HepG2 (cell line): ENCODE measurements around the gene KRCC1. TPM values are rescaled to one million over a fixed set of nuclear protein-coding genes. Genes with fewer than 3 reads are reported as not detected.
A peak's percentile ranks its signal among the peaks of the same experiment; 100 is the strongest.

Source experiments
- ATAC-seq: fragments of 200-7000 bp; cut with Tn5 transposase; 3 replicates; pipeline ENCODE4 v1.9.1; 2020; ENCODE audit warnings: mild to moderate bottlenecking, moderate library complexity
- BruUV-seq: library from RNA; stranded (reverse); fragments of 400-500 nt; replicated peaks from 2 replicates; lab custom pipeline; 2021; lab: Mats Ljungman, UMichigan
- CTCF ChIA-PET: fragments of 300-600 bp; formaldehyde crosslinking; extraction: SDS; loops from one replicate; lab custom pipeline; 2021; ENCODE audit warnings: low total read pairs, inconsistent platforms, low intra/inter-chr PET ratio; lab: Yijun Ruan, JAX
- POLR2A ChIA-PET: fragments of 350-600 bp; sonication (Branson Sonifier 250); formaldehyde crosslinking; loops from one replicate; lab custom pipeline; 2020; ENCODE audit warnings: antibody characterized with exemption, inconsistent platforms; lab: Yijun Ruan, JAX
- DNase-seq: peaks from one replicate; pipeline ENCODE4 v3.0.0-alpha.2; 2015; ENCODE audit warnings: low spot score
- FAIRE-seq: peaks from 3 replicates; lab custom pipeline; 2011; peaks lifted over from hg19 to GRCh38; lab: Jason Lieb, UNC
- H2AFZ ChIP-seq: one replicate; pipeline ENCODE4 v1.6.1; 2011; ENCODE audit warnings: low read length, inconsistent platforms
- H3K27ac ChIP-seq: fragments of 300-600 bp; 3 replicates; pipeline ENCODE4 v1.8.0; 2011; ENCODE audit warnings: mixed run types, mild to moderate bottlenecking, mixed read lengths, low read length, inconsistent platforms; ENCODE audit not compliant: insufficient read depth; ENCODE audit errors: extremely low read length
- H3K27me3 ChIP-seq, 2 experiments: fragments of 200-600 bp in 1 of 2; 2 replicates in 1 of 2; 3 replicates in 1 of 2; pipeline versions ENCODE4 v1.6.0 to v1.8.0; 2011; ENCODE audit warnings: low read length in 2 of 2, mild to moderate bottlenecking in 2 of 2, moderate library complexity in 2 of 2, inconsistent platforms in 1 of 2; ENCODE audit not compliant: insufficient read depth in 2 of 2, control insufficient read depth in 1 of 2
- H3K36me3 ChIP-seq, 2 experiments: fragments of 200-600 bp in 1 of 2; replicated peaks in 1 of 2; 2 replicates in 1 of 2; 3 replicates in 1 of 2; pipeline versions ENCODE4 v1.5.1 to v1.8.0; 2011; ENCODE audit warnings: low read length in 2 of 2, inconsistent platforms in 1 of 2; ENCODE audit not compliant: insufficient read depth in 2 of 2, control insufficient read depth in 1 of 2
- H3K4me1 ChIP-seq: 2 replicates; pipeline ENCODE4 v1.5.1; 2012; ENCODE audit warnings: low read length, inconsistent platforms; ENCODE audit not compliant: insufficient read depth
- H3K4me2 ChIP-seq: 2 replicates; pipeline ENCODE4 v1.6.0; 2011; ENCODE audit warnings: low read depth, low read length, inconsistent platforms
- H3K4me3 ChIP-seq, 3 experiments: fragments of 200-600 bp in 1 of 3; sonication (generic), shearing (Covaris generic) in 1 of 3; replicated peaks in 1 of 3; 2 replicates each; pipeline ENCODE4 v1.5.1; 2011 to 2016; ENCODE audit warnings: low read length in 3 of 3, inconsistent platforms in 2 of 3, low read depth in 2 of 3, mild to moderate bottlenecking in 2 of 3, control low read depth in 1 of 3, mixed read lengths in 1 of 3; ENCODE audit not compliant: insufficient read depth in 1 of 3
- H3K79me2 ChIP-seq: one replicate; pipeline ENCODE4 v1.6.1; 2011; ENCODE audit warnings: low read length, inconsistent platforms; ENCODE audit not compliant: insufficient read depth
- H3K9ac ChIP-seq: 2 replicates; pipeline ENCODE4 v1.6.0; 2011; ENCODE audit warnings: mild to moderate bottlenecking, low read depth, low read length, inconsistent platforms; ENCODE audit not compliant: insufficient read depth
- H3K9me3 ChIP-seq: 2 replicates; pipeline ENCODE4 v1.5.1; 2012; ENCODE audit warnings: mild to moderate bottlenecking, low read length
- H4K20me1 ChIP-seq: 2 replicates; pipeline ENCODE4 v1.6.0; 2011; ENCODE audit warnings: inconsistent platforms, mild to moderate bottlenecking, low read length, moderate library complexity; ENCODE audit not compliant: insufficient read depth
- CAMTA2 ChIP-seq: sonication (generic); formaldehyde crosslinking; IDR thresholded peaks from 2 replicates; pipeline ENCODE4 v1.4.0; 2020; ENCODE audit warnings: mild to moderate bottlenecking, missing genetic modification reagents, borderline replicate concordance
- EZH2 ChIP-seq: conservative IDR thresholded peaks from 2 replicates; pipeline ENCODE4 v1.6.1; 2012; ENCODE audit warnings: mild to moderate bottlenecking, low read depth, low read length, moderate library complexity
- HMGXB4 ChIP-seq, 2 experiments: sonication (generic) in 1 of 2; formaldehyde crosslinking in 1 of 2; IDR thresholded peaks; 2 replicates each; pipeline versions ENCODE4 v1.4.0 to v1.6.1; 2018 to 2020; ENCODE audit warnings: missing genetic modification reagents in 2 of 2, borderline replicate concordance in 1 of 2, low read depth in 1 of 2, mild to moderate bottlenecking in 1 of 2, missing biosample characterization in 1 of 2
- MAFF ChIP-seq: IDR thresholded peaks from 2 replicates; pipeline ENCODE4 v1.6.1; 2011; ENCODE audit warnings: low read depth, low read length, improper control_type of control experiment
- MAFK ChIP-seq, 2 experiments: IDR thresholded peaks in 1 of 2; conservative IDR thresholded peaks in 1 of 2; 2 replicates each; pipeline ENCODE4 v1.6.1; 2011; ENCODE audit warnings: improper control_type of control experiment in 2 of 2, low read length in 2 of 2
- NFIC ChIP-seq: IDR thresholded peaks from 2 replicates; pipeline ENCODE4 v1.6.1; 2012; ENCODE audit warnings: mild to moderate bottlenecking, low read length, inconsistent platforms
- POLR2G ChIP-seq: fragments of 200-400 bp; formaldehyde crosslinking; IDR thresholded peaks from 2 replicates; pipeline ENCODE4 v1.6.1; 2018; ENCODE audit warnings: mild to moderate bottlenecking, low read depth, low read length, moderate library complexity
- RBFOX2 ChIP-seq: fragments of 200-400 bp; formaldehyde crosslinking; IDR thresholded peaks from 2 replicates; pipeline ENCODE4 v1.6.1; 2017; ENCODE audit warnings: low read depth, mild to moderate bottlenecking, low read length
- THRA ChIP-seq: sonication (generic); formaldehyde crosslinking; IDR thresholded peaks from 2 replicates; pipeline ENCODE4 v1.4.0; 2020; ENCODE audit warnings: missing genetic modification reagents, borderline replicate concordance
- ZKSCAN8 ChIP-seq: IDR thresholded peaks from 2 replicates; pipeline ENCODE4 v1.6.1; 2016; ENCODE audit warnings: borderline replicate concordance, missing genetic modification reagents, missing compliant biosample characterization
- ZNF20 ChIP-seq: sonication (generic); formaldehyde crosslinking; IDR thresholded peaks from 2 replicates; pipeline ENCODE4 v1.4.0; 2020; ENCODE audit warnings: mild to moderate bottlenecking, moderate library complexity, missing genetic modification reagents
- ZNF264 ChIP-seq: sonication (generic); formaldehyde crosslinking; IDR thresholded peaks from 2 replicates; pipeline ENCODE4 v1.4.0; 2020; ENCODE audit warnings: missing genetic modification reagents
- ZNF501 ChIP-seq: sonication (generic); formaldehyde crosslinking; IDR thresholded peaks from 2 replicates; pipeline ENCODE4 v1.5.1; 2020; ENCODE audit warnings: mild to moderate bottlenecking, moderate library complexity, missing genetic modification reagents
- ZNF576 ChIP-seq: sonication (generic); formaldehyde crosslinking; IDR thresholded peaks from 2 replicates; pipeline ENCODE4 v1.4.0; 2020; ENCODE audit warnings: mild to moderate bottlenecking, missing genetic modification reagents
- ZNF800 ChIP-seq: sonication (generic); formaldehyde crosslinking; IDR thresholded peaks from 2 replicates; pipeline ENCODE4 v1.4.0; 2020; ENCODE audit warnings: missing genetic modification reagents
- WGBS: methylation state at CpG from one replicate; pipeline ENCODE4 v1.1.6; 2017; ENCODE audit warnings: low lambda C conversion rate; 5-methylcytosine and 5-hydroxymethylcytosine counted together
- in situ Hi-C: cut with HindIII; loops from 2 replicates; pipeline ENCODE4 v1.10.0; 2017; ENCODE audit warnings: low pct_unique_long_range_greater_than_20kb; ENCODE audit not compliant: extremely low pct_ligation_motif_present
- intact Hi-C: fragments of 100-400 bp; cut with micrococcal nuclease; formaldehyde crosslinking; loops from one replicate; pipeline ENCODE4 v1.10.0; 2022; ENCODE audit not compliant: unreplicated experiment
- polyA plus RNA-seq, 8 experiments: library from polyadenylated mRNA; depleted of rRNA in 3 of 8; stranded (reverse) in 7 of 8; unstranded in 1 of 8; fragments of >200 nt; fragmentation: Illumina TruSeq in 4 of 8; extraction: Trizol in 4 of 8; gene quantifications; 2 replicates each; pipeline versions ENCODE4 v1.2.1 to v1.2.3, GENCODE V29; 2011 to 2016; ENCODE audit warnings: low read depth in 4 of 8, missing spikeins in 1 of 8, mixed read lengths in 1 of 8; ENCODE audit not compliant: insufficient read depth in 1 of 8
- total RNA-seq, 5 experiments: library from RNA; depleted of rRNA; stranded (reverse); fragments of >200 nt; fragmentation: Illumina TruSeq; extraction: Trizol; gene quantifications; 2 replicates each; pipeline ENCODE4 v1.2.3, GENCODE V29; 2016; ENCODE audit warnings: low read depth in 1 of 5

Gene KRCC1
- total and polyA plus RNA-seq, 2 of the 13 experiments (the other 11 are each of a cell fraction or from before 2014, with no cell fraction given): 6.5 to 7.7 TPM

- ChIA-PET POLR2A (interaction anchor here (1.0 to 3.0 kb wide), 15 partner anchors 8 to 157 kb away, joined by 3 to 35 read pairs (median 6); partner anchors contain the start of genes FABP1 and RNU2-63P), CTCF (no interaction called here)
- peaks cover 24% of the 10 kb centered on the region for H3K79me2 ChIP-seq
- 0 out of 5 replicates have a peak, but pooled peaks cover 0 to 1% of the 10 kb centered on the region in 2 experiments for H3K36me3 ChIP-seq
- BruUV-seq: no TSS peak
- no peak for FAIRE-seq
- ATAC-seq: no peak
- H3K9me3 ChIP-seq: no peaks in the 10 kb centered on the region
- peak overlapping the region; percentile 93 for H3K27ac ChIP-seq
- intact Hi-C loops (loop anchor here (1.0 kb wide), 1 partner anchor 38 kb away; the partner anchor contains the start of gene RNU2-63P), in situ Hi-C loops (loop anchor here (25.0 kb wide), 1 partner anchor 408 kb away; the partner anchor contains the start of gene FOXI3)
- H3K4me1 ChIP-seq: peaks cover 62% of the 10 kb centered on the region
- no peak for DNase-seq
- peak overlapping the region; percentile 97 for H3K9ac ChIP-seq
- peak overlapping the region; percentile 76 for H3K4me2 ChIP-seq
- peak overlapping the region; percentile 79 to 97 (median 96) for H3K4me3 ChIP-seq
- H3K27me3 ChIP-seq: no peaks in the 10 kb centered on the region; a peak in 1 of 5 replicates
- H4K20me1 ChIP-seq: no peaks in the 10 kb centered on the region
- 32% methylated on average over 10 of the region's 10 CpGs for WGBS
- no peak overlapping the region for H2AFZ ChIP-seq
- TF ChIP-seq HMGXB4 (CRISPR knock-in tag; IDR thresholded peaks at IDR 0.05; ENCODE audit: borderline replicate concordance in 1 of 2, low read depth in 1 of 2) (peak in 1 of 2 experiments; percentile 25; a peak in 1 of 4 replicates), POLR2G (peak; percentile 57; the same call in 1 of the 2 replicates), CAMTA2 (0 out of 2 replicates have a peak, but pooled peaks have one; percentile 0), MAFK (conservative IDR thresholded peaks at IDR 0.05 in 1 of 2, IDR thresholded peaks at IDR 0.05 in 1 of 2; ENCODE audit: low read length in 2 of 2) (peak; percentile 69 to 75), RBFOX2 (peak; percentile 69), NFIC (0 out of 2 replicates have a peak, but pooled peaks have one; percentile 4), ZNF501 (CRISPR knock-in tag) (no peak), ZNF800 (CRISPR knock-in tag) (0 out of 2 replicates have a peak, but pooled peaks have one; percentile 12), ZKSCAN8 (0 out of 2 replicates have a peak, but pooled peaks have one; percentile 21), ZNF576 (CRISPR knock-in tag) (no peak), ZNF20 (0 out of 2 replicates have a peak, but pooled peaks have one; percentile 43), MAFF (peak; percentile 37; the same call in 1 of the 2 replicates), THRA (0 out of 2 replicates have a peak, but pooled peaks have one; percentile 12), ZNF264 (no peak), EZH2 (no peak)
These were observed 1.4 kb downstream of the KRCC1 start for GRCh38 chr2:88053934-88054781.
